BE2C (cell line): ENCODE data around the gene SPNS2.

Source experiments
- DNase-seq: peaks from one replicate; pipeline ENCODE4 v3.0.0-alpha.2; 2020
- H3K27me3 ChIP-seq: fragments of 250-450 bp; sonication (Bioruptor Pico); 2 replicates; pipeline ENCODE4 v1.5.1; 2020; ENCODE audit warnings: mild to moderate bottlenecking
- H3K36me3 ChIP-seq: fragments of 250-450 bp; sonication (Bioruptor Pico); 2 replicates; pipeline ENCODE4 v1.5.1; 2020; ENCODE audit warnings: mild to moderate bottlenecking
- H3K4me1 ChIP-seq: fragments of 250-450 bp; sonication (Bioruptor Pico); 2 replicates; pipeline ENCODE4 v1.5.1; 2020
- H3K4me3 ChIP-seq: 2 replicates; pipeline ENCODE4 v1.5.1; 2011; ENCODE audit warnings: low read depth, low read length
- H3K9me3 ChIP-seq: fragments of 250-450 bp; sonication (Bioruptor Pico); 2 replicates; pipeline ENCODE4 v1.5.1; 2020
- TF ChIP-seq, protein P1 (sequence below): IDR thresholded peaks from 2 replicates; pipeline ENCODE4 v1.5.1; 2012; ENCODE audit warnings: mild to moderate bottlenecking, low read depth, low read length

The SPNS2 gene

DNA sequence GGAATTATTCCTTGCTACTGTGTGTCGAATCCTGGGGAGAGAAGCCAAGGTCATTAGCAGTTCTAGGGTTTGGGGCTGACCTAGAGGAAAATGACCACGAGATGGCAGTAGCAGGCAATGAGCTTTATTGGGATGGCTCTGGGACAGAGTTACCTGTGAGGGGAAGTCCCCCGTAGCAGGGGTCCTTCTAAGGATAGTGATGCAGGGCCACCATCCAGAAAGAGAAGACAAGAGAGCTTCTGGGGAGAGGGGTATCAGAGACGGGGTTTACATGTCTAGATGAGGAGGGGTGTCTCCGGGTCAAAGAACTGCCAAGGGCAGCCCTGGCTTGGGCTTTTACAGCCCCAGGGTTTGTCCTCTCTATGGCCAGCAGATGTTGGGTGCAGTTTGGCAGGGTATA, 68.1 kb downstream of the SPNS2 start:
- TF ChIP-seq, protein P1, sequence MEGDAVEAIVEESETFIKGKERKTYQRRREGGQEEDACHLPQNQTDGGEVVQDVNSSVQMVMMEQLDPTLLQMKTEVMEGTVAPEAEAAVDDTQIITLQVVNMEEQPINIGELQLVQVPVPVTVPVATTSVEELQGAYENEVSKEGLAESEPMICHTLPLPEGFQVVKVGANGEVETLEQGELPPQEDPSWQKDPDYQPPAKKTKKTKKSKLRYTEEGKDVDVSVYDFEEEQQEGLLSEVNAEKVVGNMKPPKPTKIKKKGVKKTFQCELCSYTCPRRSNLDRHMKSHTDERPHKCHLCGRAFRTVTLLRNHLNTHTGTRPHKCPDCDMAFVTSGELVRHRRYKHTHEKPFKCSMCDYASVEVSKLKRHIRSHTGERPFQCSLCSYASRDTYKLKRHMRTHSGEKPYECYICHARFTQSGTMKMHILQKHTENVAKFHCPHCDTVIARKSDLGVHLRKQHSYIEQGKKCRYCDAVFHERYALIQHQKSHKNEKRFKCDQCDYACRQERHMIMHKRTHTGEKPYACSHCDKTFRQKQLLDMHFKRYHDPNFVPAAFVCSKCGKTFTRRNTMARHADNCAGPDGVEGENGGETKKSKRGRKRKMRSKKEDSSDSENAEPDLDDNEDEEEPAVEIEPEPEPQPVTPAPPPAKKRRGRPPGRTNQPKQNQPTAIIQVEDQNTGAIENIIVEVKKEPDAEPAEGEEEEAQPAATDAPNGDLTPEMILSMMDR = peak; percentile 76
- no peaks in the 10 kb centered on the region for H3K36me3 ChIP-seq
- peak; percentile 61 for DNase-seq

DNA sequence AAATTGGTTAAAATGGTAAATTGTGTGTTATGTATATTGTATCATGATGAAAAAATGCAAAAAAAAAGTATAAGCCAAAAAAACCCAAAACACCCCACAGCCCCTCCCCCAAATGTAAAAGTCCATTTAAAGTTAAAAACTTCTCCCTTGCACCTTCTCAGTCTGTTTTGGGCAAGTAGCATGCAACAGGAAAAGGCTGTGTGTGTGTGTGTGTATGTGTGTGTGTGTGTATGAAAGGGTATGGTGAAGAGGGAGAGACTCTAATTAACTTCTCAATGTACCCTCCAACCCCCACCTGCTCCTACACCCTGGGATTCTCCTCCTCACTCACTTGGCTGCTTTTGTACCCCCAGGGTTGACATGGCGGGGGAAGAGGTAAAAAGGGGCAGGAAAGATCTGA, 70.9 kb downstream of the SPNS2 start:
- DNase-seq = no peak
- TF ChIP-seq, protein P1 = no peak

More for the DNA sequence above, 68.1 kb downstream of the SPNS2 start:
- no peaks in the 10 kb centered on the region for H3K27me3 ChIP-seq
- H3K4me1 ChIP-seq = peaks cover 3% of the 10 kb centered on the region; the same call in 1 of the 2 replicates
- no peak overlapping the region for H3K4me3 ChIP-seq
- no peaks in the 10 kb centered on the region for H3K9me3 ChIP-seq

DNA sequence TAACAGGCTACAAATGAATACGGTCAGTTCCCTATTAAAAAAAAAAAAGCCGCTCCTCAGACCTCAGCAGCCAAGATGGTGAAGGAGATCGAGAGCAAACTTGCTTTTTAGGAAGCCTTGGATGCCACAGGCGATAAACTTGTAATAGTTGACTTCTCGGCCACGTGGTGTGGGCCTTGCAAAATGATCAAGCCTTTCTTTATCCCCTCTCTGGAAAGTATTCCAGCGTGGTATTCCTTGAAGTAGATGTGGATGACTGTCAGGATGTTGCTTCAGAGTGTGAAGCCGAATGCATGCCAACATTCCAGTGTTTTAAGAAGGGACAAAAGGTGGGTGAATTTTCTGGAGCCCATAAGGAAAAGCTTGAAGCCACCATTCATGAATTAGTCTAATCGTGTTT, 73.5 kb downstream of the SPNS2 start:
- DNase-seq = no peak
- TF ChIP-seq, protein P1 = no peak
- Histone ChIP-seq H3K9me3 (no peaks in the 10 kb centered on the region), H3K4me3 (no peak overlapping the region), H3K27me3 (no peaks in the 10 kb centered on the region), H3K36me3 (no peaks in the 10 kb centered on the region), H3K4me1 (peaks cover 10% of the 10 kb centered on the region)

More for the DNA sequence above, 70.9 kb downstream of the SPNS2 start:
- H3K4me1 ChIP-seq = peaks cover 3% of the 10 kb centered on the region; the same call in 1 of the 2 replicates
- H3K9me3 ChIP-seq = no peaks in the 10 kb centered on the region
- H3K4me3 ChIP-seq = no peak overlapping the region
- no peaks in the 10 kb centered on the region for H3K27me3 ChIP-seq
- H3K36me3 ChIP-seq = no peaks in the 10 kb centered on the region

DNA sequence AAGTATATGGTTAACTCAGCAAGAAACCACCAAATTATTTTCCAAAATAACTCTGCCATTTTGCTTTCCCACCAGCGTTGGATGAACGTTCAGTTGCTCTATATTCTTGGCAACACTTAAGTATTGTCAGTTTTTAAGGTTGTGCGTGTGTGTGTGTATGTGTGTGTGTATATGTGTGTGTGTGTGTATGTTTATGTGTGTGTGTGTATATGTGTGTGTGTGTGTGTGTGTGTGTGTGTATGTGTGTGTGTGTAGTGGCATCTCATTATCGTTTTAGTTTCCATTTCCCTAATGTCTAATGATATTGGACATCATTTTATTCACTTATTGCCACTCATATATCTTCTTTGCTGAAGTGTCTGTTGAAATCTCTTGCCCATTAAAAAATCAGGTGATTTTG, 74.4 kb downstream of the SPNS2 start:
- no peaks in the 10 kb centered on the region for H3K9me3 ChIP-seq
- TF ChIP-seq, protein P1 = no peak

DNA sequence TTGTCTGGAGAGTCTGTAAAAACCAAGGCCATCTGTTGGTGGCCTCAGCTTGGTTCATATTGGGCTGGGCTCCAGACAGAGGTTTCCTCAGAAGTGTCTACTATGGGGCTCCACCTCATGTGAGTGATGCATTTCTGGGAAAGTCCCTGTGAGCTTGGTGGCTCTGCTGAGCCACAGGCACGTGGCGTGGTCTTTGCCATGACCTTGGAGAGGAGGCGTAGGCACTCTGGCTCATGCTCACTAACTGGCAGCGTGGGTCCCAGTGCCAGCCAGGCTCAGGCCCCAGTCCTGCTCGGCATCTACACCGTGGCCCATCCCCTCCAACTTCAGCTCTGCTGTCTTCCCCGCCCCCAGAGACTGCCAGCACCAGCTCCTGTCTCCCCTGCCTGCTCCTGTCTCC, 75.0 kb downstream of the SPNS2 start:
- DNase-seq = no peak
- Histone ChIP-seq H3K9me3 (no peaks in the 10 kb centered on the region), H3K36me3 (no peaks in the 10 kb centered on the region), H3K4me3 (no peak overlapping the region), H3K4me1 (peaks cover 13% of the 10 kb centered on the region), H3K27me3 (no peaks in the 10 kb centered on the region)
- TF ChIP-seq, protein P1 = no peak

More for the DNA sequence above, 74.4 kb downstream of the SPNS2 start:
- peaks cover 13% of the 10 kb centered on the region for H3K4me1 ChIP-seq
- no peak overlapping the region for H3K4me3 ChIP-seq
- no peaks in the 10 kb centered on the region for H3K27me3 ChIP-seq
- H3K36me3 ChIP-seq = no peaks in the 10 kb centered on the region
- DNase-seq = no peak

DNA sequence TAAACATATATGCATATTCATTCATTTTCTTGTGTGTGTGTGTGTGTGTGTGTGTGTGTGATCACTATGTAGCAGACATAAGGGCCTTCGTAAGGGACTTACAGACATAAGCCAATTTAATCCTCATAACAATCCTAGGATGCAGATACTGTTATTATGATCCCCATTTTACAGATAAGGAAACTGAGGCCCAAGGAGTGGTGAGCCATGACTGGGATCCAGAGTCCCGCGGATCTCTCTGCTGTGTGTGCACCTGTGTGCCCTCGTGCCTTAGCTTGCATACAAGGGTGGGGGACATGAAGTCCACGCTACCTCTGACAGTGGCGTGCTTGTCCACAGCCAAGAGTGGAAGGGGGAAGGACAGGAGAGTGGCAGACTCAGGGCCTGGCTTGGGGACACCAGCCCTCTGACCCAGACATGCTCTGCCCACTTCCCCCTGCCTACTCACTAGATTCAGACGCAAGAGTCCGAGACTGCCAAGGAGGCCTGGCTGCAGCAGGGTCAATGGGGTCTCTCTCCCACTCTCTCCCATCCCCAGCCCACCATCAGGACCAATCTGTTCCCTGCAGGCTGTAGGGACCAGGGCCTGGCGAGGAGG, 75.9 kb downstream of the SPNS2 start:
- TF ChIP-seq, protein P1 = no peak
- H3K4me3 ChIP-seq = no peak overlapping the region
- no peaks in the 10 kb centered on the region for H3K9me3 ChIP-seq
- H3K27me3 ChIP-seq = no peaks in the 10 kb centered on the region
- no peak for DNase-seq
- no peaks in the 10 kb centered on the region for H3K36me3 ChIP-seq
- H3K4me1 ChIP-seq = peaks cover 13% of the 10 kb centered on the region
